ENCODE results near the gene CA10.

The CA10 gene

GRCh38 chr17:51610834-51611233 is 547.7 kb downstream of the CA10 start:
- Histone ChIP-seq H3K9ac (ENCODE audit: low read length) (no peak overlapping the region), H3K4me3 (ENCODE audit: low read length) (no peak overlapping the region), H3K4me1 (ENCODE audit: control insufficient read depth, insufficient read depth, low read length) (no peaks in the 10 kb centered on the region), H3K27ac (ENCODE audit: low read depth, low read length) (no peak overlapping the region), H3K27me3 (ENCODE audit: control insufficient read depth, insufficient read depth, low read length) (no peaks in the 10 kb centered on the region), H3K36me3 (ENCODE audit: control insufficient read depth, insufficient read depth, low read length) (no peaks in the 10 kb centered on the region)

- no peaks in the 10 kb centered on the region for H3K36me3 ChIP-seq (ENCODE audit: control insufficient read depth, insufficient read depth, low read length)
- H3K4me1 ChIP-seq (ENCODE audit: control insufficient read depth, insufficient read depth, low read length), result no peaks in the 10 kb centered on the region
- H3K9ac ChIP-seq (ENCODE audit: low read length), result no peak overlapping the region
- H3K27me3 ChIP-seq (ENCODE audit: control insufficient read depth, insufficient read depth, low read length), result no peaks in the 10 kb centered on the region
- no peak overlapping the region for H3K4me3 ChIP-seq (ENCODE audit: low read length)
- no peak overlapping the region for H3K27ac ChIP-seq (ENCODE audit: low read depth, low read length)
Measured at GRCh38 chr17:51610155-51610554, 548.4 kb downstream of the CA10 start.

GRCh38 chr17:51608251-51608933 is 550.1 kb downstream of the CA10 start:
- H3K4me3 ChIP-seq (ENCODE audit: low read length), result no peak overlapping the region
- no peaks in the 10 kb centered on the region for H3K4me1 ChIP-seq (ENCODE audit: control insufficient read depth, insufficient read depth, low read length)
- H3K27me3 ChIP-seq (ENCODE audit: control insufficient read depth, insufficient read depth, low read length), result no peaks in the 10 kb centered on the region
- H3K9ac ChIP-seq (ENCODE audit: low read length), result no peak overlapping the region
- no peak overlapping the region for H3K27ac ChIP-seq (ENCODE audit: low read depth, low read length)
- no peaks in the 10 kb centered on the region for H3K36me3 ChIP-seq (ENCODE audit: control insufficient read depth, insufficient read depth, low read length)

- no peak overlapping the region for H3K4me3 ChIP-seq (ENCODE audit: low read length)
- no peak overlapping the region for H3K9ac ChIP-seq (ENCODE audit: low read length)
Measured at GRCh38 chr17:51607512-51607911, 551.0 kb downstream of the CA10 start.

GRCh38 chr17:51604299-51605020 is 554.1 kb downstream of the CA10 start:
- Histone ChIP-seq H3K9ac (ENCODE audit: low read length) (no peak overlapping the region), H3K27ac (ENCODE audit: low read depth, low read length) (no peak overlapping the region), H3K27me3 (ENCODE audit: control insufficient read depth, insufficient read depth, low read length) (no peaks in the 10 kb centered on the region), H3K36me3 (ENCODE audit: control insufficient read depth, insufficient read depth, low read length) (no peaks in the 10 kb centered on the region), H3K4me1 (ENCODE audit: control insufficient read depth, insufficient read depth, low read length) (no peaks in the 10 kb centered on the region), H3K4me3 (ENCODE audit: low read length) (no peak overlapping the region)

More at GRCh38 chr17:51607512-51607911, 551.0 kb downstream of the CA10 start:
- Histone ChIP-seq H3K4me1 (ENCODE audit: control insufficient read depth, insufficient read depth, low read length) (no peaks in the 10 kb centered on the region), H3K27ac (ENCODE audit: low read depth, low read length) (no peak overlapping the region), H3K27me3 (ENCODE audit: control insufficient read depth, insufficient read depth, low read length) (no peaks in the 10 kb centered on the region), H3K36me3 (ENCODE audit: control insufficient read depth, insufficient read depth, low read length) (no peaks in the 10 kb centered on the region)

GRCh38 chr17:51601622-51602261 is 556.8 kb downstream of the CA10 start:
- Histone ChIP-seq H3K27me3 (ENCODE audit: control insufficient read depth, insufficient read depth, low read length) (no peaks in the 10 kb centered on the region), H3K27ac (ENCODE audit: low read depth, low read length) (no peak overlapping the region), H3K9ac (ENCODE audit: low read length) (no peak overlapping the region), H3K36me3 (ENCODE audit: control insufficient read depth, insufficient read depth, low read length) (no peaks in the 10 kb centered on the region), H3K4me3 (ENCODE audit: low read length) (no peak overlapping the region), H3K4me1 (ENCODE audit: control insufficient read depth, insufficient read depth, low read length) (no peaks in the 10 kb centered on the region)

- Histone ChIP-seq H3K4me1 (ENCODE audit: control insufficient read depth, insufficient read depth, low read length) (no peaks in the 10 kb centered on the region), H3K36me3 (ENCODE audit: control insufficient read depth, insufficient read depth, low read length) (no peaks in the 10 kb centered on the region), H3K27me3 (ENCODE audit: control insufficient read depth, insufficient read depth, low read length) (no peaks in the 10 kb centered on the region), H3K27ac (ENCODE audit: low read depth, low read length) (no peak overlapping the region), H3K9ac (ENCODE audit: low read length) (no peak overlapping the region), H3K4me3 (ENCODE audit: low read length) (no peak overlapping the region)
Measured at GRCh38 chr17:51598824-51599223, 559.7 kb downstream of the CA10 start.

- Histone ChIP-seq H3K27me3 (ENCODE audit: control insufficient read depth, insufficient read depth, low read length) (no peaks in the 10 kb centered on the region), H3K4me1 (ENCODE audit: control insufficient read depth, insufficient read depth, low read length) (no peaks in the 10 kb centered on the region), H3K27ac (ENCODE audit: low read depth, low read length) (no peak overlapping the region), H3K9ac (ENCODE audit: low read length) (no peak overlapping the region), H3K4me3 (ENCODE audit: low read length) (no peak overlapping the region), H3K36me3 (ENCODE audit: control insufficient read depth, insufficient read depth, low read length) (no peaks in the 10 kb centered on the region)
Measured at GRCh38 chr17:51597345-51597744, 561.2 kb downstream of the CA10 start.

- H3K9ac ChIP-seq (ENCODE audit: low read length), result no peak overlapping the region
- H3K4me3 ChIP-seq (ENCODE audit: low read length), result no peak overlapping the region
- no peaks in the 10 kb centered on the region for H3K27me3 ChIP-seq (ENCODE audit: control insufficient read depth, insufficient read depth, low read length)
- no peaks in the 10 kb centered on the region for H3K4me1 ChIP-seq (ENCODE audit: control insufficient read depth, insufficient read depth, low read length)
- H3K36me3 ChIP-seq (ENCODE audit: control insufficient read depth, insufficient read depth, low read length), result no peaks in the 10 kb centered on the region
- no peak overlapping the region for H3K27ac ChIP-seq (ENCODE audit: low read depth, low read length)
Measured at GRCh38 chr17:51595826-51596398, 562.6 kb downstream of the CA10 start.

- Histone ChIP-seq H3K27me3 (ENCODE audit: control insufficient read depth, insufficient read depth, low read length) (no peaks in the 10 kb centered on the region), H3K9ac (ENCODE audit: low read length) (no peak overlapping the region), H3K36me3 (ENCODE audit: control insufficient read depth, insufficient read depth, low read length) (no peaks in the 10 kb centered on the region), H3K4me3 (ENCODE audit: low read length) (no peak overlapping the region), H3K27ac (ENCODE audit: low read depth, low read length) (no peak overlapping the region), H3K4me1 (ENCODE audit: control insufficient read depth, insufficient read depth, low read length) (no peaks in the 10 kb centered on the region)
Measured at GRCh38 chr17:51590071-51590656, 568.4 kb downstream of the CA10 start.

- Histone ChIP-seq H3K27ac (ENCODE audit: low read depth, low read length) (no peak overlapping the region), H3K4me3 (ENCODE audit: low read length) (no peak overlapping the region), H3K27me3 (ENCODE audit: control insufficient read depth, insufficient read depth, low read length) (no peaks in the 10 kb centered on the region), H3K9ac (ENCODE audit: low read length) (no peak overlapping the region), H3K36me3 (ENCODE audit: control insufficient read depth, insufficient read depth, low read length) (no peaks in the 10 kb centered on the region), H3K4me1 (ENCODE audit: control insufficient read depth, insufficient read depth, low read length) (no peaks in the 10 kb centered on the region)
Measured at GRCh38 chr17:51588063-51588462, 570.5 kb downstream of the CA10 start.

GRCh38 chr17:51587516-51587915 is 571.0 kb downstream of the CA10 start:
- Histone ChIP-seq H3K4me3 (ENCODE audit: low read length) (no peak overlapping the region), H3K36me3 (ENCODE audit: control insufficient read depth, insufficient read depth, low read length) (no peaks in the 10 kb centered on the region), H3K4me1 (ENCODE audit: control insufficient read depth, insufficient read depth, low read length) (no peaks in the 10 kb centered on the region), H3K27ac (ENCODE audit: low read depth, low read length) (no peak overlapping the region), H3K27me3 (ENCODE audit: control insufficient read depth, insufficient read depth, low read length) (no peaks in the 10 kb centered on the region), H3K9ac (ENCODE audit: low read length) (no peak overlapping the region)
